D721Med (cell line): ENCODE data around the gene OBI1.

Source experiments
- DNase-seq: peaks from one replicate; pipeline ENCODE4 v3.0.0; 2011; ENCODE audit warnings: low spot score; ENCODE audit not compliant: insufficient read length
- FAIRE-seq: peaks from 2 replicates; lab custom pipeline; 2011; peaks lifted over from hg19 to GRCh38; lab: Jason Lieb, UNC
- TF ChIP-seq, protein P1 (sequence below): IDR thresholded peaks from 2 replicates; pipeline ENCODE4 v1.5.1; 2012; ENCODE audit warnings: mild to moderate bottlenecking, control low read depth; ENCODE audit not compliant: insufficient read depth; ENCODE audit errors: missing control alignments

Gene OBI1

DNA sequence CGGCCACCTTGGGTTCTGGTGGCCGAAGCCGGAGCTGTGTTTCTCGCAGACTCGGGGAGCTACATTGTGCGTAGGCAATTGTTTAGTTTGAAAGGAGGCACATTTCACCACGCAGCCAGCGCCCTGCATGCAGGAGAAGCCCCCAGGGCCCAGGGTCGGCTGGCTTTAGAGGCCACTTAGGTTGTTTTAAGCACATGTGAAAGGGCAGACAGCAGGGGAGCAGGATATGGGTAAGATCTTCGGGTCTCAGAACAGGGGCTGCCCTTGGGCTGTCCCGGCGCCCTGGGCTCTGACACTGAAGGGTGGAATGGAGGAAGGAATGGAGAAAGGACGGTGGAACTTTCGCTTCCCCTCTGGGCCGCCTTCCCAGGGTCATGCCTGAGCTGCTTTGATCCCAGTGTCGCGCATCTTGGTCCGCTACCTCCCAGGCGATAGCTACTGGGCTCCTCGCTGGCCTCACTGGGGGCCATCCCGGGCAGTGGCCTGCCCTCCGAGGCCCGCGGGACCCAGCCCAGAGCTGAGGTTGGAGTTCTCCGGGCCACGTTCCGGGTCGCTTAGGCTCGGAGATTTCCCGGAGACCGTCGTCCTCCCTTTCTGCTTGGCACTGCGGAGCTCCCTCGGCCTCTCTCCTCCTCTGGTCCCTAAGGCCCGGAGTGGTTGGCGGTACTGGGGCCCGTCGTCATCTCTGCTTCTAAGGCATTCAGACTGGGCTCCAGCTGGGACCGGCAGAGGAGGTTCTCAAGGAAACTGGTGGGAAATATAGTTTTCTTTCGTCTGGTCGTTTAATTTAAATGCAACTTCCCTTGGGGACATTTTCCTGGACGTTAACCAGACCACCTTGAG, 51.3 kb downstream of the OBI1 start:
- DNase-seq (no peak), FAIRE-seq (no peak)
- TF ChIP-seq, protein P1, sequence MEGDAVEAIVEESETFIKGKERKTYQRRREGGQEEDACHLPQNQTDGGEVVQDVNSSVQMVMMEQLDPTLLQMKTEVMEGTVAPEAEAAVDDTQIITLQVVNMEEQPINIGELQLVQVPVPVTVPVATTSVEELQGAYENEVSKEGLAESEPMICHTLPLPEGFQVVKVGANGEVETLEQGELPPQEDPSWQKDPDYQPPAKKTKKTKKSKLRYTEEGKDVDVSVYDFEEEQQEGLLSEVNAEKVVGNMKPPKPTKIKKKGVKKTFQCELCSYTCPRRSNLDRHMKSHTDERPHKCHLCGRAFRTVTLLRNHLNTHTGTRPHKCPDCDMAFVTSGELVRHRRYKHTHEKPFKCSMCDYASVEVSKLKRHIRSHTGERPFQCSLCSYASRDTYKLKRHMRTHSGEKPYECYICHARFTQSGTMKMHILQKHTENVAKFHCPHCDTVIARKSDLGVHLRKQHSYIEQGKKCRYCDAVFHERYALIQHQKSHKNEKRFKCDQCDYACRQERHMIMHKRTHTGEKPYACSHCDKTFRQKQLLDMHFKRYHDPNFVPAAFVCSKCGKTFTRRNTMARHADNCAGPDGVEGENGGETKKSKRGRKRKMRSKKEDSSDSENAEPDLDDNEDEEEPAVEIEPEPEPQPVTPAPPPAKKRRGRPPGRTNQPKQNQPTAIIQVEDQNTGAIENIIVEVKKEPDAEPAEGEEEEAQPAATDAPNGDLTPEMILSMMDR, result no peak

DNA sequence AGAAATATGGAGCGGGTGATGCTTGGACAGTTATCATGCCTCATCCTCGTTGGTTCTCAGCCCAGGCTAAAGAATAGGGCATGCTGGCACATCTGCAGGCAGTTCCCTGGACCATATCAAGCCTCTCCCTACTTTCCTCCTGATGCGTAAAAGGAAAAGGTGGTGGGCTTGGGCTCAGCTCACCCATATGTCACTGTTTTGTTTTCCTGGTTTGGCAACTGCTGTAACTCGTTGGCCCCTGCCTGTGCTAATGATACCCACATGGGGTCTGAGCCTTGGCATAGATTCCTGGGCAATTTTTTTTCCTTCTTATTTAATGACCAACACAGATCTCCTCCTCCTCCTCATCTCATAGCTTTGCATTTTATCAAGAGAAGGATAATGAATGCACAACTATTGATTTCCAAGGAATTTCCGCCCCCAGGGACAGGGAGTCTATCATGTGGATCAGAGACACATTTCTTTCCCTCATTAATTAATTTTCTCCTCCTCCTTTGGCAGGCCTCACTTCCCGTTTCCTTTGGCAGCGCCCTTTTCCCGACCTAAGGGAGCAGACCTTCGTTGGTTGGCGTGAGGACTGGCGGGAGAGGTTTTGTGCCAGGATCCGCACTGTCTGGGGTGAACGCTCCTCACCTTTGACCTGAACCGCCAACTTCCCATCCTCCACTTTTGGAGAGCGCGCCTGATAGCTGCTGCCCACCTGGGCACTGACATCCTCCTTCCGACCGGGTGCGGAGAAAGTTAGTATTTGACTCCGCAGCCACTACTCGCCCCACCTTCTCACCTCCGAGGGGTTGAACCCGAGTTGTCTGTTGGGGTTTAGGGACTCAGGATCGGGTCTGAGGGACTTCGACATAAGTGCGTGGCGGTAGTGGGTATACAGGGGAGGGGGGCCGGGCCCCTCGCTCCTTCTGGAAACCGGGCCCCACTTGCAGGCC, 52.2 kb downstream of the OBI1 start:
- DNase-seq (no peak), FAIRE-seq (no peak)

DNA sequence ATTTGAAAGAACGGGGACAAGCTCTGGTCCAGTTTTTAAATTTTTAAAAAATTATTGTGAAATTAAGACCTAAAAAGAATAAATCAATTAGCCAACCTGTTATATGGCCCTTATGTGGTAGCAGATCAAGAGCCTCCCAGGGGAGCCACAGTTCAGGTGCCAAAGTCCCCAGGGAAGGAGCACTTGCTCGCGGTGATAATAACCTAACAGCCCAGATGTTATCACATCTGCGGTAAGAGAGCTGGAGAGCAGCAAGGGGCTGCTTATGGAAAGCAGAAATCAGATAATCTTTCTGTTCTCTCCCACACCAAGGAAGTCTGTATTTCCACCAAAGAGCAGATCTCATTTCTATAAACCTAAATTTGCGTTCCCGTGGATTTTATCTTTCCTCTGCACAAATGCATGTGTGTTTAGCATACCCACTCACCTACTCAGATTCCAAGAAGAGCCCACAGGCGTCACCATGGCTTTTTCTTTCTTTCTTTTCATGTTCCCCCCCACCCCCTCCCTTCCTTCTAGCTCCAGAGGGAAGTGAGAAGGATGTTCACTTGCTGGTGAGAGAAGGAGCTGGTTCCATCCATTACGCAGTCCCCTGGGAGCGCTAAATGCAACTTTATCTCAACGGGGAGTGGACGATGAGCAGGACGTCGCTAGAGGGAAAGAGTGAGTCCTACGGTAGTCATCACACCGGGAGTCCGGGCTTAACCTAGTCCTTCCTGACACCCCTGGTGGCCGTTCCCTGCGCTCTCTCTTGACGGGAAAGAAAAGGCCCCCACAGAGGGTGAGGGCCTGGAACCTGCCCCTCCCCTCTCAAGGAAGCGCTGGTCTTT, 54.0 kb downstream of the OBI1 start:
- TF ChIP-seq, protein P1, result no peak
- FAIRE-seq (no peak), DNase-seq (no peak)

More for the DNA sequence above, 52.2 kb downstream of the OBI1 start:
- TF ChIP-seq, protein P1, result no peak

DNA sequence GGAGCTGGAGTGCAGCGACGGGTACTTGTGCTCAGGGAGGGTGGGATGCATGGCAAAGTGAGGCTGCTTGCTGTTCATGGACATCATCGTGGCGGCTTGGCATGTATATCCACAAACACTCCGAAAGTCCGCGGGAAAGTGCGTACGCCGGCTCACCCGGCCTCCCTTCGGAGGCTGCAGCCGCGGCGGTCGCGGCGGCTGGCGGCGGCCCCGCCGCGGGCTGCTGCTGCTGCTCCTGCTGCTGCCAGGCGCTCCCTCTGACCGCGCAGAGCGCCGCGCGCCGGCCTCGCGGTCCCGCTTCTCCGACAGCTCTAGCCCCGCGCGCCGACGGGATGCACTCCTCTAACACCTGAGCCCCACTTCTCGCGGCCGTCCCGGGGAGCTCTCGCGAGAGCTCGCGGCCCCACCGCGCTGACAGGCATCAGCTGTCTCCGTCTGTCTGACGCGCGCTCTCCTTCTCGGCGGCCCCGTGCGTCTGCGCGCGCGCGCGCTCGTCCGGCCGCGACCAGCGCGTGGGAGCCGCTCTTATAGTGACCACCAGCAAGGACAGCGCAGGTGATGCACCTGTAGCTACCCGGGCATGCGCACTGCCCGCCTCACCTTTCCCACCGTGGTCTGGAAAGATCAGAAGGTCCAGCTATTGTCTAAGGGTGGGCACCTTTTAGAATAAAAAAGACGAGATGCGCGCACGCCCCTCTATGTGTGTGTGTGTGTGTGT, 55.6 kb downstream of the OBI1 start, which contains the start of gene POU4F1:
TSS of gene POU4F1 (minus strand) at position 313 of the 718 bp plus-strand sequence. CDS start at position 87, 226 bp downstream.
- FAIRE-seq (no peak), DNase-seq (no peak)
- TF ChIP-seq, protein P1, result no peak

DNA sequence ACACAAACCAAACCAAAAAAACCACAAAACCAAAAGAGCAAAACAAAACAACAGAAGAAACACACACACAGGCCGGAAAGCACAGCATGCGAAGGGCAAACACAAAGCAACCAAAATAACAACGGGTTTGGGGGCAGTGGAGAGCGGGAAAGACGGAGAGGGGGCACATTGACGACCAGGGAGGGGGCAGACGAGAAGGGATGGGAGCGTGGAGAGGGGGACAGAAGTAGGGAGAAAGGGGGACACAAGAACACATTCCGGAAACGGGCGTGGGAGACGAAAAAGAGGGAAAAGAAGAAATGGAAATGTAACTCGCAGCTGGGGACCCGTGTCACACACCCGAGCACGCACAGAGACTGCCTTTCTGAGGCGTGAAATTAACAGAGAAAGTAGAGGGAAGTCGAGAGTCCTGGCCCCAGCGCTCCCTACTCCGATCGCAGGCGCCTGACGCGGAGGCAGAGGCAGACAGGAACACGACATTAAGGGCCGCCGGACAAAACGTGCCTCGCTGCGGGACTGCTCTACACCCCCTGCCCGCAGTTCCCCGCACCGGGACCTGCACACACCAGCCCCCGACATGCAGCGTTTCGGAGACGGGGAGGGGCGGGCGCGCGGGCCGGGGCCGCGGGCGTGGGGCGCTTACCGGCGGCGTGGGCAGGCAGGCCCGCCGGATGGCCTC, 56.3 kb downstream of the OBI1 start:
- no peak for FAIRE-seq
- TF ChIP-seq, protein P1, result no peak
- no peak for DNase-seq
